Lower leg skin (tissue), 3 donors: Measurements from ENCODE around the gene SLC17A8.

Source experiments
- POLR2A ChIP-seq, 2 donors: fragments of 450-650 bp; IDR thresholded peaks; one replicate each; pipeline ENCODE4 v1.6.1; 2016 to 2017; ENCODE audit warnings: antibody characterized with exemption in 2 of 2, mild to moderate bottlenecking in 1 of 2, moderate library complexity in 1 of 2
- TF ChIP-seq, protein P1 (sequence below), 3 donors: fragments of 450-650 bp; IDR thresholded peaks; one replicate each; pipeline ENCODE4 v1.5.1; 2016; ENCODE audit warnings: antibody characterized with exemption in 3 of 3, mild to moderate bottlenecking in 3 of 3, moderate library complexity in 2 of 3

DNA sequence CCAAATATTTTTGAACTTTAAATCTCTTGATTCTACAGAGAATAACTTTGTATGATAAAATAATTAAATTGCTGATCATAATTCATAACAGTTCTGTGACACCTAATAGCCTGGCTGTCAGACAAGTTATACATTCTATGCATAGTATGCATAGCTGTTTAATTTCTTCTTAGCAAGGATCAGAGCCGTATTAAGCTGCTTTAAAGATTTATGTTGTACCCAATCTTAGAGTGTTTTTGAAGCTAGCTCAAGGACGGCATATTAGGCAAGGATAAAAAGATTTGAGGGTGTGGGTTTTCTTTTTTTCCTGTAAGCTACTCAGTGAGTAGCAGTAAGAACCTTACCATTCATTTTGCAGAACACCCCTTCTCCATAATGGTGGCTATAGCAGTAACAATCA lies 45.9 kb downstream of the SLC17A8 start:
- no peak for TF ChIP-seq POLR2A (IDR thresholded peaks at IDR 0.05)
- TF ChIP-seq, protein P1, sequence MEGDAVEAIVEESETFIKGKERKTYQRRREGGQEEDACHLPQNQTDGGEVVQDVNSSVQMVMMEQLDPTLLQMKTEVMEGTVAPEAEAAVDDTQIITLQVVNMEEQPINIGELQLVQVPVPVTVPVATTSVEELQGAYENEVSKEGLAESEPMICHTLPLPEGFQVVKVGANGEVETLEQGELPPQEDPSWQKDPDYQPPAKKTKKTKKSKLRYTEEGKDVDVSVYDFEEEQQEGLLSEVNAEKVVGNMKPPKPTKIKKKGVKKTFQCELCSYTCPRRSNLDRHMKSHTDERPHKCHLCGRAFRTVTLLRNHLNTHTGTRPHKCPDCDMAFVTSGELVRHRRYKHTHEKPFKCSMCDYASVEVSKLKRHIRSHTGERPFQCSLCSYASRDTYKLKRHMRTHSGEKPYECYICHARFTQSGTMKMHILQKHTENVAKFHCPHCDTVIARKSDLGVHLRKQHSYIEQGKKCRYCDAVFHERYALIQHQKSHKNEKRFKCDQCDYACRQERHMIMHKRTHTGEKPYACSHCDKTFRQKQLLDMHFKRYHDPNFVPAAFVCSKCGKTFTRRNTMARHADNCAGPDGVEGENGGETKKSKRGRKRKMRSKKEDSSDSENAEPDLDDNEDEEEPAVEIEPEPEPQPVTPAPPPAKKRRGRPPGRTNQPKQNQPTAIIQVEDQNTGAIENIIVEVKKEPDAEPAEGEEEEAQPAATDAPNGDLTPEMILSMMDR (IDR thresholded peaks at IDR 0.05), result no peak
